ENCODE results near the gene KRTAP10-7.
"Not testable (repeated sequence)": the region's sequence is repeated elsewhere in the genome, so short reads cannot be mapped to it uniquely, and the experiment has no call there.

Gene KRTAP10-7

GRCh38 chr21:44637018-44637850 is 36.8 kb downstream of the KRTAP10-7 start, which contains the start of gene KRTAP10-10:
TSS of gene KRTAP10-10 (plus strand) at chr21:44637356. CDS start at chr21:44637418, 62 bp downstream.
- no peak for DNase-seq

DNA sequence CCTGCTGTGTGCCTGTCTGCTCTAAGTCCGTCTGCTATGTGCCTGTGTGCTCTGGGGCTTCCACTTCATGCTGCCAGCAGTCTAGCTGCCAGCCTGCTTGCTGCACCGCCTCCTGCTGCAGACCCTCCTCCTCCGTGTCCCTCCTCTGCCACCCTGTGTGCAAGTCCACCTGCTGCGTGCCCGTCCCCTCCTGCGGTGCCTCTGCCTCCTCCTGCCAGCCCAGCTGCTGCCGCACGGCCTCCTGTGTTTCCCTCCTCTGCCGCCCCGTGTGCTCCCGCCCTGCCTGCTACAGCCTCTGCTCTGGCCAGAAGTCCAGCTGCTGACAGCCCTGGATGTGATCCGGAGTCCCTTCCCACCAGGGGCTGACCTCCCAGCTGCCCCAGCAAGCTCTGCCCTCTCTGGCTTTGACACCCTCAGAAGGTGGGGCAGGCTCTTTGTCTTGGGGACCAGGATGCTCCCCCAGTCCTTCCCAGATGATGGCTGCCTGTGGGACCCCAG is 37.5 kb downstream of the KRTAP10-7 start:
- not testable (repeated sequence) for DNase-seq

DNA sequence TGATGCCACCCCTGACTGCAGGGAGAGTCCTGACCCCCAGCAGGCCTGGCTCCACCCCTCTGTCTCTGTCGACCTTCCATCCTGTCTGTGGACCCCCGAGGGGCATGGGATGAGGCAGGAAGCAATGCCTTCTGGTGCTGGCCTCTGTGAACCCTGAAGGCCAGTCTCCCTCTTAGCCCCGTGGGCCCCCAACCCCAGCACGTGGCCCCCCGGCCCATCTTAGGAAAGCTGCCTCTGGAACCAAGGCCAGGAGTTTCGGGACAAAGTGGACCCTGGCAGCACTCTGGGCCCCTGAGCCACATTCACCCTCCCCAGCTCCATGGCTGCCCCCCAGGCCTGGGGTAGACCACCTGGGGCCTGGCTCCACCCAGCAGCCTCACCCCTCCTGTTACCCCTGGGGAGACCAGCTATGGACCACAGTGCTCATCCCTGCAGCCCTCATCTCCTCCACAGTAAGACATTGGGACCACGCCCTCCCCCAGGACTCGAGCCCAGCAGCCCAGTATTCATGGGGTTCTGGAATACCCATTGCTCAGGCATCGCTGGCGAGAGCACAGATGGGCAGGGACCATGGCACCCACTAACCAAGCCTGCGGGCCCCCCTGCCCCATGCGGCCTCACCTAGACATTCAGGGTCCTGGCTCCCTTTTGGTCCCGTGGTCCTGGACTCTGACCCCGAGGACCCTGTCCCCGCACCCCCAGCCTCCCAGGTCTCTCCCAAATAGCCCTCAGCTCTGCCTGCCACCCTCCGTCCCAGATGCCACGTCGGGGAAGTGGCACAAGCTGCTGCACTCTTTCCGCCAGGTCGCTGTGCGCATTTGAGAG is 38.3 kb downstream of the KRTAP10-7 start:
- DNase-seq, result not testable (repeated sequence)

- no peak for DNase-seq
Measured at GRCh38 chr21:44639331-44639655, 38.9 kb downstream of the KRTAP10-7 start.

DNA sequence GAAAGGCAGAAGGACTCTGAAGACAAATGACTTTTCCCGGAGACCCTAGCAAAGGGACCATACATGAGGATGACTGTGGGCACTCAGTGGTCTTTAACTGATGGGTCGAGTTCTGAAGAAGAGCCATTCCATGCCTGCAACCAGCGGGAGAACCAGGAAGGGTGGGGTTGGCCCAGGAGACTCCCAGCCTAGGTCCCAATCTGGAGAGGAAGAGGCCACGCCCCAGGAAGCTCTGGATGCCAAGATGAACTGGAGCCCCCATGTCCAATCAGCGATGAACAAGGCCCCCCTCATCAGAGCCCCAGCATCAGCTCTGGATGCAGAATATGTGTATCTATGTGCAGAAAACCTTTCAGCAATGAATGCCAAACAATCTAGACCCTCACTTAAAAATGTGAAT is 40.4 kb downstream of the KRTAP10-7 start:
- DNase-seq, result no peak

- no peak for DNase-seq
Measured at GRCh38 chr21:44643741-44644310, 43.4 kb downstream of the KRTAP10-7 start.

GRCh38 chr21:44644878-44645277 is 44.5 kb downstream of the KRTAP10-7 start:
- no peak for DNase-seq

GRCh38 chr21:44646366-44647221 is 46.2 kb downstream of the KRTAP10-7 start, which contains the start of gene KRTAP10-11:
TSS of gene KRTAP10-11 (plus strand) at chr21:44646414. CDS start at chr21:44646459, 45 bp downstream.
- not testable (repeated sequence) for DNase-seq

DNA sequence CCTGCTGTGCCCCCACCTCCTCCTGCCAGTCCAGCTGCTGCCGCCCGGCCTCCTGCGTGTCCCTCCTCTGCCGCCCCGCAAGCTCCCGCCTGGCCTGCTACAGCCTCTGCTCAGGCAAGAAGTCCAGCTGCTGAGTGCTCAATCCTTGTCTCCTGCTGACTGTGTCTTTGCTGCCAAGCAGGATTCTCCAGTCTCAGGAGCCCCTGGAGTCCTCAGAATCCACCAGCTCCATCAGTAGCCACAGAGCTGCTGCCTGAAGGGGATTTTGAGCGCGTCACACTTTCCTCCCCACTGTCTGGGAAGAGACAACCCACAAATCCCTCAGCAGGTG is 46.8 kb downstream of the KRTAP10-7 start:
- no peak for DNase-seq

GRCh38 chr21:44648557-44649311 is 48.3 kb downstream of the KRTAP10-7 start:
- no peak for DNase-seq

- DNase-seq, result no peak
Measured at GRCh38 chr21:44649521-44650100, 49.2 kb downstream of the KRTAP10-7 start.

- DNase-seq, result no peak
Measured at GRCh38 chr21:44650265-44650972, 50.0 kb downstream of the KRTAP10-7 start.

DNA sequence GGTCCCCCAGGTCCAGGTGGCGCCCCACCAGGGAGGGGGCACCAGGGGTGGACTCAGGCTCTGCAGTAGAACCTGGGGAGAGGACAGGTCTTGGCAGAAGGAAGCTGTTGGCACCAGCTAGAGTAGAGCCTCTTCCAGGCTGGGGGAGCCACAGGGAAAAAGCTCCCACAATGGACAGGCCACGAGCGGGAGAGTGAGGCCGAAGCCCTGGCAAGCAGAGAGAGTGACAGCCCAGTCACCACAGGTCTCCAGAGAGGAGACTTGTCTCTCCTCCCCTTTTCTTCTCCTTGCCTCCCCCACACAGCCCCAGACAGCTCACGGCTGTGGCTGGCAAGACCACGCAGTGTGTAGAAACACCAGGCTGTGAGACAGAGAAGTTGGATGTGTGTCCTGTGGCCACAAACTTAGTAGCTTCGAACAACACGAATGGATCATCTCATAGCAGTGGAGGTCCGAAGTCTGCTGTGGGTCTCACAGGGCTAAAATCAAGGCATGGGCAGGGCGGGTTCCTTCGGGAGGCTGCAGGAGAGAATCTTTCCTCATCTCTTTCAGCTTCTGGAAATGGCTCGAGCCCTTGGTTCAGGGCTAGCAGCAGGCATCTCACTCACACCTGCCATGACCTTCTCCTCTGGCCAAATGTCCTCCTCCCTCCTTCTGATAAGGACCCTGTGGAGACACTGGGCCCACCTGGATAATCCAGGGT is 50.7 kb downstream of the KRTAP10-7 start:
- no peak for DNase-seq

All from fibroblast of upper back skin (primary cell).